NCI-H226 (cell line): ENCODE data around the gene B4GALNT1.
"Not testable (repeated sequence)": the region's sequence is repeated elsewhere in the genome, so short reads cannot be mapped to it uniquely, and the experiment has no call there.

Experiments used
- DNase-seq: peaks from one replicate; pipeline ENCODE4 v3.0.0-alpha.2; 2015

B4GALNT1 gene

DNA sequence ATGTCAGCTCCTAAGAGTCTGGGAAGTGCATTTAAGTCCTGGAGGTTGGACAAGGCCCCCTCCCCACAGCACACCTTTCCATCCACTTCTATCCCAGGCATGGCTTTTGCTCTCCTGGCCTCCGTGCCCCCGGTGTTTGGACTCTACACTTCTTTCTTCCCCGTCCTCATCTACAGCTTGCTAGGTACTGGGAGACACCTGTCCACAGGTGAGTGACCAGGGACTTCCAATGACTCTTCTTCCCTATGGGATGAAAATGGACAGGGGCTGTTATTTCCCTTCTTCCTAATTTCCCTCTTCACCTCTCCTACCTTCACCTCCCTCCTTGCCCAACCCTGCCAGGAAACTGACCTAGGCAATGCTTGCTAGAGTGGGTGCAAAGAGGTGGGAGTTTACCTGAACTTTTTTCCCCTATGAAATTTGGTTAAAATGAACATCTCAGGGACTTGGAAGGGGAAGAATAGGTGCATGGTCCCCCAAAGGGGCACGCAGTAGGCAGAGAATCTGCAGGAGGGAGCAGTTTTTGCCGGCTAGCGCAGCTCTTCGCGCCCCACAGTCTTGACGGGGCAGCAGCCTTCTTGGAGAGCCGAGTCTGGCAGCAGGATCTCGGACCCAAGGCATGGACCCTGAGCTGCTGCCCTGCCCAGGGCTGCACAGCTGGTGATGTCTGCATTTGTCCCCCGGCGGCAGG lies 12.6 kb downstream of the B4GALNT1 start:
- no peak for DNase-seq

DNA sequence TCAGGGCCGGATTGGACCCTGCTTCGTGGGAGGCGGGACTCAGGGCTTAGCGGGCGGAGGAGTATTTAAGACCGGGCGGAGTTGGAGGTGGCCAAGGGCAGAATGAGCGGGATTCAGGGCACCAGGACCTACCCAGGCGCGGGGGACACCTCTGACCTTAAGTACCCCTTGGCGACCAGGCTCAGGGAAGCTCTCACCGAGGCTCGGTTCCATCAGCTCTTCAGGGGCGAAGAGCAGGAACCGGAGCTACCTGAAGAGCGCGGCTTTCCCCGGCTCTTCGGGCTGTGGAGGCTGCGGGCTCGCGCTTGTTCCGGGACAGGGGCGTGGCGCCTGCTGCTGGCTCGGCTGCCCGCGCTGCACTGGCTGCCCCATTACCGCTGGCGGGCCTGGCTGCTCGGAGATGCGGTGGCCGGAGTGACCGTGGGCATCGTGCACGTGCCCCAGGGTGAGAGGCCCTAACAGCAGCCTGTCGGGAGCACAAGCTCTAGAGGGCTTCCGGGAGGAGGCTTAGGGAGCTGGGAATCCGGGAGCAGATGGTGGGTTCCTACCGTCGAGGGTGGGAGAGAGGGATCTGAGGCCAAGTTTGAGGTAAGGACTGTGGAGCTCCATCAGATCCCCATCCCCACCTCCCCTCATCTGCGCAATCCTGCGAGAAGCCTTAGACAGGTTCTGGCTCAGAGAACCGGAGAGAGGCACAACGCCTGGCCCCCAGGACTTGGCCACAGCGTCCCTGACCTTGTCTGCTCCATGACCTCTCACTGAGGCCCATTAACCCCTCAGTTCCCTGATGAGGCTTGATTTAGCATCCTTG lies 13.4 kb downstream of the B4GALNT1 start:
- no peak for DNase-seq

DNA sequence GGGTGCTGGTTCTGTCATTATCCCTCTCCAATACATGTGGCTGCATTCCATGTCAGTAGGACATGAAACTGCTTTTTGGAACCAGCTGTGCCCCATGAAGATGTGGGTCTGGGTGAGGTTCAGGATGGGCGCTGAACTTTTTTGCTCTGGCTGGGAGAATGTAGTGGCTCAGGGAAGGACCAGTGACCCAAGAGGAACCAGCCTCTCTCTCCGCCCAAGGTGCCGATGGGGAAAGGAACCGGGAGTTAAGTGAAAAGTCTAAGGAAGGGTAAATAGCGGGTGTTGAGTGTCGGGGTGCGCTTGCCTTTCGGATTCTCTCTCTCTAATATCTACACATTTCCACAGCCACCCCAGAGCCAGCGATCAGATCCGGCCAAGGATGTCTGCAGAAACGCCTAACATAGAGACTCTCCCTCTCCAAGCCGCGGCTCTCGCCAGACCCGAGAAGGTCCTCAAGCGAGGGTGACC lies 14.0 kb downstream of the B4GALNT1 start:
- no peak for DNase-seq

DNA sequence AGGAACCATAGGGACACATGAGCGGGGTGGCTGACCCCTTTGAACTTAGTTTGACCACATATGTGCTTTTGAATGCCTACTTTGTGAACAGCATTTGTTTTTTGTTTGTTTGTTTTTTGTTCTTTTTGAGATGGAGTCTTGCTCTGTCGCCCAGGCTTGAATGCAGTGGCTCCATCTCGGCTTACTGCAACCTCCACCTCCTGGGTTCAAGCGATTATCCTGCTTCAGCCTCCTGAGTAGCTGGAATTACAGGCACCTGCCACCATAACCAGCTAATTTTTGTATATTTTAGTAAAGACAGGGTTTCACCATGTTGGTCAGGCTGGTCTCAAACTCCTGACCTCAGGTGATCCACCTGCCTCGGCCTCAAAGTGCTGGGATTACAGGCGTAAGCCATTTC lies 14.6 kb downstream of the B4GALNT1 start:
- DNase-seq, result not testable (repeated sequence)

DNA sequence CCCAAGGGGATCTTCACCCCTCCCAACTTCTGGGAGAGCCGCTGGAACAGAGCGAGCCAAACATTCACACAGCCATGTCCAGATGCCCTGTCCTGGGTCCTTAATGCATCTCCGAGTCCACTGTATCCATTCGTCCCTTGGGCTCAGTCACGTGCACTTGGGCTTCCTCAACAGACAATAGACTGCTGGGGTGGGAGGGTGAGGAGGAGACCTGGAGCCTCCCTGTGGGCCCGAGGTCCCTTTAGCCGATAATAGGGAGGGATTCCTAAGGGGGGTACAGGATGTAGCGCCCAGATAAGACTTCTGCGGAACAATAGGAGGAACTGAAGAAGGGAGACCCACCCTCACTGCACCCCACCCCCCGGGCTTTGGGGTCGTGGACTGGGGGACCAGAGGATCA lies 15.1 kb downstream of the B4GALNT1 start:
- no peak for DNase-seq

DNA sequence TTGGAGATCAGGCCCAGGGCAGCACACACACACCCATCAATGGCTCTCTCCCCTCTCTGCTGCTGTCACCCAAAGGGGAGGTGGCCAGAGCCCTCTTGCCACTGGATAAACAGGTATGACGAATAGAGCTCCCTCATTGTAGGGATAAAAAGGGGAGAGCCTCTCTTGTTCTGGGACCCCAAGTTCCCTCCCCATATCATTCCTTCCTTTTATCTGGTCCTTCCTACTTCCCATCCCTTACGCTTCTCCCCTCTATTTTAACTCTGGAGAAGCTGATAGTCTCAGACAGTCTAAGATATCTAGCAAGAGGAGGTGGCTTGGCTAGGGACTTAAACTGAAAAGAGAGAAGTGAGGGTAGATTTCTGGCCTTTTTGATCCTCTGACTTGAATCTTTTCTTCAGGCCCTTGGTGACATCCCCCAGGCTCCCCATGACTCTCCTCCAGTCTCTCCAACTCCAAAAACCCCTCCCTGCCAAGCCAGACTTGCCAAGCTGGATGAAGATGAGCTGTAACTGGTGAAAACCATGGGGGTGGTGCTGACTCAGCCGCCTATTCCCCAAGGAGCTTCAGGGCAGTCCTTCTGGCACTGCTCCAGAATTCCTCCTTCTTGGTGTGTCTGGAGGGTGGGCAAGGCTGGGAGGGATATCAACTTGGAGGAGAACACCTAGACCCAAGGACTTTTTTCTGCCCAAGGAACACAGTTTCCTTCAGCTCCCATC lies 16.5 kb downstream of the B4GALNT1 start:
- peak; percentile 31 for DNase-seq

DNA sequence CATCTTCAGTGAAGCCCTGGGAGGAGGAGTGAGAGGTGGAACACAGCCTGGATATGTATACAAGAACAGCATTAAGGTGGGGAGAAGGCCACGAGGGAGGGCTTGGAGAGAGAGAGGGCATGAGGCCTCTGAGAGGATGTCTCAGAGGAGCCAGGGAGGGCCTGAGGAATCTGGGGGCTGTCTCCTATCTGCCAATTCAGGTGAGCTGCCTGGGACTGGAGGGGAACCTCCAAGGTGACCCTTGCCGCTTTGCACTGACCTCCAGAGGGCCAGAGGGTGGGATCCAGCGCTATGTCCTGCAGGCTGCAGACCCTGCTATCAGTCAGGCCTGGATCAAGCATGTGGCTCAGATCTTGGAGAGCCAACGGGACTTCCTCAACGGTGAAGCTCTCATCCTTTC lies 17.4 kb downstream of the B4GALNT1 start:
- DNase-seq, result no peak

DNA sequence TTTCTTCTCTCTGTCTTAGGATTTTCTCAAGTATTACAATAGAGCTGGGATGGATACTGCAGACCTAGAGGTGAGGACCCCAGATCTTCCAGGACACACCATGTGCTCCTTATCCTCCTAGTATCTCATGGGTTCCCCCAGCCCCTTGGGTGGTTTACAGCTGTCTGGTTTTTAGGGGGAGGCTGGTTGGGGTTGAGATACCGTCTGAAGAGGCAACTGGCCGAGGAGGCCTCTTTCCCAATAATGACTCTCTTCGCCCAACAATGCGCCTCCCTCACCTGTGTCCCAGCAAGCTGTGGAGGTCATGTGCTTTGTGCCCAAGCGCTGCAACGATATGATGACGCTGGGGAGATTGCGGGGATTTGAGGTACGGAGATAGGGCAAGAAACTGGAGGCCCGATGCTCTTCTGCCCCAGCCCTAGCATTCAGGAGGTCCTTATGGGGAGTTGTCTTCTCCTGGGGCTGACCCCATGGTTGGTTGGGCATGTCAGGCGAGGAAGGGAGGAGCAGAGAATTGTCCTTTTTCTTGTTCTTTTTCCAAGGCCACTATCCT lies 18.0 kb downstream of the B4GALNT1 start:
- DNase-seq, result no peak

DNA sequence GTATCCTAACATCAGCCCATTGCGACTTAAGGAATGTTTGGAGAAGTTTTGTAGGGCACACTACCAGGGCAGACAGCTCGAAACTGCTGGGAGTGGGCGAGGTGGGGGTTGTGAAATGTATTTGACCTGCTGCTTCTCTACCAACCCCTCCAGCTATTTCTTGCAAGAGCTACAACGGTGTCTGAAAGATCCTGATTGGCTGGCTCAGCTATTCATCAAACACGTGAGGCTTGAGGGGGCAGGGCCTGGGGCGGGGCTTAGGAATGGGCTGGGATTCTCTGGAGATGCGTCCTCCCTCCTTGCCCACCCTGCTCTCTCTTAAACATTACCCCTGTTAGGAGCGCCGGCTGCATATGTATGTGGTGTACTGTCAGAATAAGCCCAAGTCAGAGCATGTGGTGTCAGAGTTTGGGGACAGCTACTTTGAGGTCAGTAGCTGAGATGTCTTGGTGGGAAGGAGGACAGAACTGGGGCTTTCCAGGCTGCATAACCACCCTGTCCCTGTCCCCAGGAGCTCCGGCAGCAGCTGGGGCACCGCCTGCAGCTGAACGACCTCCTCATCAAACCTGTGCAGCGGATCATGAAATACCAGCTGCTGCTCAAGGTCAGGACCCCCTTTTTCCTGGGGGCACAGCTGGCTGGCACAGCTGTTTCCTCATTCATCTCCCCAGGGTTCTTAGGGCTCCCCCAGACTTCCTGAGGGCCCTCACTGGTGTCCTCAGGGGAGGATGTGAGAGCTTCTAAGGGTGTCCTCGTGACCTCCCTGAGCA lies 18.6 kb downstream of the B4GALNT1 start:
- DNase-seq, result peak; percentile 39

DNA sequence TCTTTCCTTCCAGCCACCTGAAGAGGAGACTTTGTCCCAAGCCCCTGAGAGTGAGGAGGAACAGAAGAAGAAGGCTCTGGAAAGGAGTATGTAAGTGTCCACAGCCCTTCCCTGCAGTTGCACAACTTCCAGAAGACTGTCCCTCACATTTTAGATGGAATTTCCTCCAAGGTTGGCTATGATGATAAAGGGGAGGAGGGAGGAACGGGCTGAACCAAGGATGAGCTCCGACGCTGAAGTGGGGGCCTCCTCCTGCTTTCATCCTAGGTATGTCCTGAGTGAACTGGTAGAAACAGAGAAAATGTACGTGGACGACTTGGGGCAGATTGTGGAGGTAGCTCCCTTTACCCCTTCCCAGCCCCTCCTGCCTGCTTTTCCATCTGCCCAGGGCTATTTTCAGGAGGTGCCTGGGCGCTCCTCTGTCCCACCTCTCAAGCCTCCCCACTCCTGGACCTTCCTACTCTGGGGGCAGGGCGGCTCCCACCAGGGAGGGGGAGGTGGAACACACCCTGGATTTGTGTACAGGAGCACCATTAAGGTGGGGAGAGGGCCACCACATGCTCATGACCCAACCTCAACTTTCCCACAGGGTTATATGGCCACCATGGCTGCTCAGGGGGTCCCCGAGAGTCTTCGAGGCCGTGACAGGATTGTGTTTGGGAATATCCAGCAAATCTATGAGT lies 19.4 kb downstream of the B4GALNT1 start:
- no peak for DNase-seq

DNA sequence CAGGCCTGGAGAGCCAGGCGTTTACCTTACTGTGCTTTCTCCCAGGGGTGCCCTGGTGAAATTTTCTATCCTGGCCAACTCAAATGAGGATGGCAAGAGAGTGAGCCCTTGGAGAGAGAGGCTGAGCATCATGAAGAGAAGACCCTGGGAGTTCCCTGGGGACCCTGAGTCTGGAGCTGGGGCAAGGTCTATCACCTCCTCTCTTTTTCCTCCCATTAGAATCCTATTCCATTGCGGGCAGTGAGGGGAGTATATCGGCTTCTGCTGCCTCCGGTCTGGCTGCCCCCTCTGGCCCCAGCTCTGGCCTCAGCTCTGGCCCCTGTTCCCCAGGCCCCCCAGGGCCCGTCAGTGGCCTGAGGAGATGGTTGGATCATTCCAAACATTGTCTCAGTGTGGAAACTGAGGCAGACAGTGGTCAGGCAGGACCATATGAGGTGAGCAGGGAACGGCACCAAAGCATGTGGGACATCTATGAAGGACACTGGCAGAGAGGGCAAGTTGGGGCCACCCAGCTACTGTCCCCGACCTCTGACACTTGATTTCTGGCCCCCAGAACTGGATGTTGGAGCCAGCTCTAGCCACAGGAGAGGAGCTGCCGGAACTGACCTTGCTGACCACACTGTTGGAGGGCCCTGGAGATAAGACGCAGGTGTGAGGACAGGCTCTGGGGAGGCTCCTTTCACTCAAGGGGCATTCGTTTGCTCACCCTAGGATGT lies 20.1 kb downstream of the B4GALNT1 start:
- DNase-seq, result no peak

DNA sequence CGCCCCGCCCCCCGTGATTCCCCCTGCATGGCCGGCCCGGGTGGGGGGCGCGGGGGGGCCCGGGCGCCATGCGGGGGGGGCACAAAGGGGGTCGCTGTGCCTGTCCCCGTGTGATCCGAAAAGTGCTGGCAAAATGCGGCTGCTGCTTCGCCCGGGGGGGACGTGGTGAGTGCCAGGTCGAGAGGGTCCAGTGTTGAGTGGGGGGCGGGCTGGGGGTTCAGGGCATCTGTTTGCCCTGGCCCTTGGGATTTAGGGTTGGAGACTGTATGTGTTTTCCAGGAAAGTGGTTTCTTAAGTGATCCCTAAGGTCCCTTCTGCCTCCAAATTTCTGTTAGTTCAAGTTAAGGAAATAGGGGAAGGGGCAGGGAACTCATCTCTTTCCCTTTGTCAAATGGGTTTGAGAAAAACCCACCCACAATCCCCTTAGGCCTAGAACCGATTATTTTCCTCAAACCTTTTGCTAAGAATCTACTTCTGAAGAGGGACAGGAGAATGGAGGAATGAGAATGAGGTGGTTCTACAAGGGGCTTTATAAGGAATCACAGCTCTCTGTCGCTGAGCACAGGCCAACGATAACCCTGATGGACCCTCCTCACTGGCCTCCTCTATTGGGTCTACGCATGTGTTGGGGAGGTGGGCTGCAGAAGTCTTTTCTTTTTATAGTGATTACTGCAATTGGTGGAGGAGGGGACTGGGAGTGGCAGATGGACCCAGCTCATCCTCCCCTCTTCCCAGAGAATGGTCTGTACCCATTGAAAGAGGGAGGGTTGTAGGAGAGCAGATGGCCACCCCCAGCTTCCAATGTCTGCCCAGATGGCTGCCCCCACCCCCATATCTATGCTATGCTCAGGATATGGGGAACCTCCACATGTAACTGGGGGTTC lies 20.9 kb downstream of the B4GALNT1 start:
- no peak for DNase-seq

DNA sequence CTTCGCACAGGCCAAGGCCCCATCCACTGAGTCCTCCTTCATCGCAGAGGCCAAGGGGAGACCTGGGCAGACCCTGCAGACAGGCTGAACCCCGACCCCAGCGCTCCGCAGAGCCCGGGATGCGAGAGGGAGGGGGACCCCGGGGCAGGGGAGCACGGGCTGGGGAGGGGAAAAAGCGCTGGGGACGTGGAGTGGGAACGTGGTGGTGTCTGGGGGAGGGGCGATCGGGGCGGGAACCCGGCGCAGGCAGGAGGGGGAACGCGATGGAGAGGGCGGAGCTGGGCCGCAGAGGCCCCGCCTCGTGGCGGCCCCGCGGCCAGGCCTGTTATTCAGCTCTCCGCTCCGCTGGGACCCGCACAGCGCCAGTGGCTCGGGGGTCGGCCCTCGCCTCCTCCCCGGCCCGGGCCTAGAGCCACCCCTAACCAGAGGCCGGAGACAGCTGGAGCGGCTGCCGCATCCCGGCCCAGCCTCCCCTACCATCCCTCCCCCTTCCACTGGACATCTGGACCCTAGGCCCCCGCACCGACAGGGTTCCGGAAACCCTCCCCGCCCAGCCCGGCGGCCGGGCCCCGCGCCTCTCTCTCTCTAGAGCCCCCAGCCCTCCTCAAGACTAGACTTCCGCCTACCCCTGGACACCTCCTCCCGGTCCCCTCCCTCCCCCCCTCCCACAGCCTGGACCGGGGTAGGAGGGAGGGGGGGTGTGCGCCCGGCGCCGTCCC lies 21.7 kb downstream of the B4GALNT1 start, which contains the start of gene ARHGEF25:
Gene ARHGEF25, plus strand, starts transcription at position 328 of the 719 bp plus-strand sequence. CDS start 460 bp downstream, outside the sequence.
- DNase-seq, result peak; percentile 39

DNA sequence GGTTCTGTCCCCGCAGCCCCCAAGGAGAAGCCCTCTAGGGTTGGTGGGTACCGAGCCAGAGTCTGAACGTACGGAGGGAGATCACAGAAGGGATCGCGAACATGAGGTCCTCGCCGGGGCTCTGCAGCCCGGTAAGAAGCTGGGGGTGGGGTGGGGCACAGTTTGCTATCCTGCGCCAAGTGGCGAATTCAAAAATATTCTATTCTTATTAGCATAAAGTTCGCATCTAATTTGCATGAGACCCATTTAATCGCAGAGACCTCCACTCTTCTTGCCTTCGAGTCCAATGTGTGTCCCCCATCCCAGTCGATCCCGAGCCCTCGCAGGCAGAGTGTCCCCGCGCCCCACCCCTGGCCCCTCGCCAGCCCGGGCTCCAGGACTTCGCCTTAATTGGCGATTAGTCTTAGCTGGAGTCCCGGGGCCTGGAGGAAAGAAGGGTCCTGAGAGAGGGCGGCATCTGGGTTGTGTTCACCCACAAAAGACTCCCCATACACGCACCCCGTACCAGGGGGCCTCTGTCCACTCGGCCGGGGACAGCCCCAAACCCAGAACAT lies 22.4 kb downstream of the B4GALNT1 start:
- DNase-seq, result no peak

DNA sequence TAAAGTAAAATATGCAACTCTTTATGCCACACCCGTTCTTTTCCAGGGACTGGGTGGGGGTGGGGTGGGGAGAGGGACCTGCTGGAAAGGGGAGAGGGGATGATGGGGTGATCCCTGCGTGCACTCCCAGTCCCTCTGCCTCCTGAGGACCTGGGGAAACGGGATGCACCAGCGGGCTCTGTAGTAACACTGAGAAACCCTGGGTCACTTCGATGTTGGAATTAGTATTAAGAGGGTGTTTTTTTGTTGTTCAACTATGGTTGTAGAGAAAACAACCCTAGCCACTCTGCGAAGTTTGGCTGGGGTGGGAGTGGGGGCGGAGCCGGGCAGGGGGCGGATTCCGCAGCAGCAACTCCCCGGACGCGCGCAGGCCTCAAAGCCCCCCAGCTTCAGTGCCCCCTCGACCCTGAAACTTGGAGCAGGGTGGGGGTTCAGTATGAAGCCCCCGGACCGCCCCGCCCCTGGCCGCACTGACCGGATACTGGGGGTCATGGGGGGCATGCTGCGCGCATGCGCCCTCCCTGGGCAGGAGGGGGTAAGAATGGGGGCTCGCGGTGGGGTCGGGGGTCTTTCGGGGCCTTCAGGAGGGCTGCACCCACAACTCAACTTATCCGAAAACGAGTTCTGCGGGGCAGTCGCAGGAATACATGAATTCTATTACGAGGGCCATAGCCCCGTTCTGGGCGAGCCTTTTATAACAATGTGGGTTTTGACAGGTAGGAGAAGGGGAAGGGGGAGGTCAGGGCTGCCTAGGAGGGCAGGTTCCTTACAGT lies 23.0 kb downstream of the B4GALNT1 start:
- no peak for DNase-seq

DNA sequence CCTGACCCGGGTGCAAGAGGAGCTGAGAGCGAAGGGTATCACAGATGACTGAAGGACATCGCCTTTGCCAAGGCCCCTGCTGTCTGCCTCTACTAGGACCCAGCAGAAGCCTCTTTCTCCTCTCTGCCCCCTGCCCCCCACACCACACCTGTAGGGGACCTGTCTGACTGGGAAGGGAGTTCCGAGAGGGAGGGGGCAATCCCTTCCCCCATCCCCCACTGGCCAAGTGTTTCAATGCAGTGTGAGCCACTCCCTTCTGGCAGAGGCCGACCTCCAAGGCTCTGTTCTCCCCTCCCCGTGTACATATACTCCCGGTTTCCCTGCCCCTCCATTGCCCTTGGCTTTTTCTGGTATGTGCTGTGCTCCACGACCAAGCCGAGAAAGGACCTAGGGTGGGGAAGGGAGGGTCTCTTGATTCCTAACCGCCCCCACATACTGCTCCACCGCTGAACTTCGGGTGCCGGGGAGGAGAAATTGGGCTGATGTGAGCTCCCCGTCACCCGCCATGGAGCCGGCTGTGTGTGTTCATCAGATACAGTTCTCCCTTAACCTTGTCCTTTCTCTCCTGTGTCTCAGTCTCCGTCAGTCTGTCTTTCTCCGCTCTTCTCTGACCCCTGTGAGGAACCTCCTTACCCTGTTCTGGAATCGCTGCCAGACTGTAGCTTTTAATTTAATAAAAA lies 23.8 kb downstream of the B4GALNT1 start:
- no peak for DNase-seq

DNA sequence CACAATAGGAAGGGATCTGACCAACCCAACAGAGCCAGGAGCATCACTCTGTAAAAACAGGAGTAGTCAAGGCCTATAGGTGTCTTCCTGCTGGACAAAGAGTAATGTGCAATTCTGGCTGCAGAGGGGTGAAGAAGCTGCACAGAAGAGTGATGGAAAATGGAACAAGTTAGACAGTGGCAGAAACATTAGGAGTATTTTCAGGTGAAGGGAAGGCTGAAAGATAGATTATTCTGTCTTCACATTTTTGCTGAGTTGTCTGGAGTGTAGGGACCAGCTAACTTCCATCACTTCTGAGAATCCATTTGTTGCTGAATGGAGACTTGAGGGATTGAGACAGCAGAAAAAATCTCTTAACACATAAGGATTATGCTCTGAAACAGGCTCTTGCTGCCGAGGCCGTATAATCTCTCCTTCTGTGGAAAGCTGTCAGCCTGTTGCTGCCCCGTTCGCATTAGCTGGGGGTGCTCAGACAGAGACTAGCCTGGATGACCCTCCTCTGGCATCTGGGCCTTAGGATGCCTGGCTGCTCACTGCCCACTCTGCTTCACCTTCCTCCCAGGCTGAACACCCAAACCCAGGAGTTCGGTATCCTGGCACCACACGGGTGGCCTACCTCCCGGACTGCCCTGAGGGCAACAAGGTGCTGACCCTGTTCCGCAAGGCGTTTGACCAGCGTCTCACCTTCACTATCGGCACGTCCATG lies 24.9 kb downstream of the B4GALNT1 start:
- DNase-seq, result no peak
